HL-60 (cell line): ENCODE results near the gene MCCC2.

Experiments used
- DNase-seq, 2 experiments: peaks; one replicate each; pipeline ENCODE4 v3.0.0-alpha.2; 2010 to 2020; ENCODE audit warnings: low read depth in 1 of 2, low spot score in 1 of 2
- H3K27ac ChIP-seq: fragments of 250-450 bp; sonication (Bioruptor Pico); replicated peaks from 2 replicates; pipeline ENCODE4 v1.5.1; 2020; ENCODE audit warnings: mild to moderate bottlenecking, moderate library complexity
- H3K27me3 ChIP-seq: fragments of 250-450 bp; sonication (Bioruptor Pico); 2 replicates; pipeline ENCODE4 v1.5.1; 2021; ENCODE audit warnings: mild to moderate bottlenecking, moderate library complexity; ENCODE audit not compliant: insufficient read depth, poor library complexity, severe bottlenecking
- H3K4me3 ChIP-seq: replicated peaks from 2 replicates; pipeline ENCODE4 v1.5.1; 2011; ENCODE audit warnings: mild to moderate bottlenecking, control low read depth, low read length; ENCODE audit not compliant: insufficient read depth
- CTCF ChIP-seq: IDR thresholded peaks from one replicate; pipeline ENCODE4 v1.5.1; 2011; ENCODE audit warnings: low read length, control low read depth, inconsistent platforms; ENCODE audit not compliant: insufficient read depth
- GABPA ChIP-seq: IDR thresholded peaks from 2 replicates; pipeline ENCODE4 v1.6.1; 2012; ENCODE audit warnings: low read depth
- POLR2AphosphoS5 ChIP-seq: IDR thresholded peaks from 2 replicates; pipeline ENCODE4 v1.6.1; 2012; ENCODE audit warnings: low read depth
- SPI1 ChIP-seq: IDR thresholded peaks from 2 replicates; pipeline ENCODE4 v1.6.1; 2012; ENCODE audit warnings: low read depth, mild to moderate bottlenecking, borderline replicate concordance

The MCCC2 gene

GRCh38 chr5:71706906-71707305, 119.8 kb downstream of the MCCC2 start:
- Histone ChIP-seq H3K27me3 (no peaks in the 10 kb centered on the region), H3K4me3 (no peak overlapping the region), H3K27ac (no peak overlapping the region)
- no peak for TF ChIP-seq GABPA
- no peak for TF ChIP-seq SPI1
- no peak for TF ChIP-seq CTCF
- no peak for TF ChIP-seq POLR2AphosphoS5
- no peak for DNase-seq
